GM23338 (cell line): ENCODE data around the gene SELENOV. TPM values are rescaled to one million over a fixed set of nuclear protein-coding genes. Genes with fewer than 3 reads are reported as not detected.

ENCODE experiments used
- ATAC-seq: fragments of 200-7000 bp; cut with Tn5 transposase; 3 replicates; pipeline ENCODE4 v1.9.1; 2020
- DNase-seq: peaks from one replicate; pipeline ENCODE4 v3.0.0-alpha.2; 2015; ENCODE audit warnings: low spot score
- H2AFZ ChIP-seq: fragments of 200-600 bp; sonication (generic); 2 replicates; pipeline ENCODE4 v1.8.0; 2016; ENCODE audit warnings: antibody characterized with exemption, mild to moderate bottlenecking, moderate library complexity
- H3F3A ChIP-seq: fragments of 200-600 bp; sonication (generic); replicated peaks from 2 replicates; pipeline ENCODE4 v1.8.0; 2017; ENCODE audit warnings: antibody characterized with exemption, mixed run types, low read depth
- H3K27ac ChIP-seq: fragments of 200-600 bp; sonication (generic); 2 replicates; pipeline ENCODE4 v1.6.1; 2016; ENCODE audit warnings: low read depth
- H3K27me3 ChIP-seq: fragments of 200-600 bp; sonication (generic); 2 replicates; pipeline ENCODE4 v1.8.0; 2016; ENCODE audit warnings: mild to moderate bottlenecking, mixed run types, moderate library complexity; ENCODE audit not compliant: insufficient read depth
- H3K36me3 ChIP-seq: fragments of 200-600 bp; sonication (generic); 2 replicates; pipeline ENCODE4 v1.8.0; 2016; ENCODE audit warnings: mild to moderate bottlenecking; ENCODE audit not compliant: insufficient read depth
- H3K4me1 ChIP-seq: fragments of 200-600 bp; sonication (generic); 2 replicates; pipeline ENCODE4 v1.8.0; 2016; ENCODE audit warnings: mild to moderate bottlenecking, moderate library complexity; ENCODE audit not compliant: insufficient read depth
- H3K4me2 ChIP-seq: fragments of 200-600 bp; sonication (generic); 2 replicates; pipeline ENCODE4 v1.7.1; 2017; ENCODE audit warnings: mixed run types
- H3K4me3 ChIP-seq: fragments of 200-600 bp; sonication (generic); 2 replicates; pipeline ENCODE4 v1.6.1; 2016; ENCODE audit warnings: mixed run types
- H3K79me2 ChIP-seq: fragments of 200-600 bp; sonication (generic); replicated peaks from 2 replicates; pipeline ENCODE4 v1.8.0; 2017; ENCODE audit warnings: mild to moderate bottlenecking; ENCODE audit not compliant: insufficient read depth
- H3K9me2 ChIP-seq: fragments of 200-600 bp; sonication (generic); 2 replicates; pipeline ENCODE4 v1.8.0; 2017; ENCODE audit not compliant: insufficient read depth
- H4K20me1 ChIP-seq: fragments of 200-600 bp; sonication (generic); replicated peaks from 2 replicates; pipeline ENCODE4 v1.8.0; 2017; ENCODE audit warnings: mild to moderate bottlenecking; ENCODE audit not compliant: insufficient read depth
- H3K27ac Mint-ChIP-seq: 2 replicates; pipeline ENCODE4 v1.8.0; 2020; ENCODE audit warnings: inconsistent platforms, mild to moderate bottlenecking, moderate library complexity, mixed read lengths
- H3K27me3 Mint-ChIP-seq: 3 replicates; pipeline ENCODE4 v1.8.0; 2022; ENCODE audit warnings: low read depth, mild to moderate bottlenecking, moderate library complexity, mixed read lengths, inconsistent platforms; ENCODE audit not compliant: insufficient read depth, poor library complexity
- H3K36me3 Mint-ChIP-seq: 3 replicates; pipeline ENCODE4 v1.8.0; 2021; ENCODE audit warnings: low read depth, mild to moderate bottlenecking, inconsistent platforms, moderate library complexity, mixed read lengths
- H3K4me1 Mint-ChIP-seq: 3 replicates; pipeline ENCODE4 v1.8.0; 2020; ENCODE audit warnings: mild to moderate bottlenecking, inconsistent platforms, mixed read lengths
- H3K4me3 Mint-ChIP-seq: 3 replicates; pipeline ENCODE4 v1.8.0; 2021; ENCODE audit warnings: moderate library complexity, mild to moderate bottlenecking, inconsistent platforms, mixed read lengths
- H3K9me3 Mint-ChIP-seq: 3 replicates; pipeline ENCODE4 v1.8.0; 2020; ENCODE audit warnings: moderate library complexity, mild to moderate bottlenecking, inconsistent platforms, mixed read lengths
- CTCF ChIP-seq, 2 experiments: fragments of 200-600 bp in 1 of 2; sonication (generic) in 1 of 2; conservative IDR thresholded peaks; 2 replicates each; pipeline versions ENCODE4 v1.5.1 to v1.6.1; 2016 to 2017; ENCODE audit warnings: antibody characterized with exemption in 2 of 2, low read depth in 2 of 2, mild to moderate bottlenecking in 2 of 2, moderate library complexity in 1 of 2
- JUNB ChIP-seq: IDR thresholded peaks from one replicate; pipeline ENCODE4 v1.6.1; 2016; ENCODE audit warnings: antibody characterized with exemption; ENCODE audit not compliant: unreplicated experiment
- NANOG ChIP-seq: IDR thresholded peaks from 2 replicates; pipeline ENCODE4 v1.6.1; 2016; ENCODE audit warnings: antibody characterized with exemption, borderline replicate concordance
- STAT1 ChIP-seq: IDR thresholded peaks from one replicate; pipeline ENCODE4 v1.6.1; 2016; ENCODE audit warnings: antibody characterized with exemption; ENCODE audit not compliant: unreplicated experiment
- ZNF114 ChIP-seq: fragments of 250-450 bp; sonication (Bioruptor Pico); IDR thresholded peaks from 2 replicates; pipeline ENCODE4 v1.5.0; 2020; ENCODE audit warnings: mild to moderate bottlenecking, moderate library complexity
- ZNF462 ChIP-seq: fragments of 250-450 bp; sonication (Bioruptor Pico); IDR thresholded peaks from 2 replicates; pipeline ENCODE4 v1.5.0; 2020; ENCODE audit warnings: mild to moderate bottlenecking, moderate library complexity
- polyA plus RNA-seq: library from polyadenylated mRNA; unstranded; fragments of >200 nt; fragmentation: Nextera tagmentation; extraction: Ambion mirVana; gene quantifications from 2 replicates; pipeline ENCODE4 v1.2.1, GENCODE V29; 2016
- total RNA-seq: library from RNA; depleted of rRNA; stranded (reverse); fragments of >200 nt; shearing (Covaris generic); gene quantifications from 2 replicates; pipeline ENCODE4 v1.2.3, GENCODE V29; 2014

The SELENOV gene
- total and polyA plus RNA-seq, 2 experiments from 2014 or later = 8.0 to 8.7 TPM

- no peak for TF ChIP-seq ZNF462 (CRISPR knock-in tag)
- no peak for TF ChIP-seq ZNF114 (CRISPR knock-in tag)
- no peak for TF ChIP-seq CTCF (conservative IDR thresholded peaks at IDR 0.05; ENCODE audit: low read depth in 2 of 2)
- TF ChIP-seq JUNB = no peak
- no peak for TF ChIP-seq STAT1
- TF ChIP-seq NANOG = no peak
- H3K4me2 ChIP-seq = no peak overlapping the region
- Mint-ChIP-seq H3K4me3 (peak overlapping the region; percentile 53; the same call in 2 of the 3 replicates), H3K27me3 (peaks cover 9% of the 10 kb centered on the region), H3K4me1 (peaks cover 18% of the 10 kb centered on the region), H3K27ac (no peak overlapping the region), H3K36me3 (peaks cover 54% of the 10 kb centered on the region), H3K9me3 (no peaks in the 10 kb centered on the region)
- H3K36me3 ChIP-seq = peaks cover 17% of the 10 kb centered on the region; the same call in 1 of the 2 replicates
- DNase-seq (no peak), ATAC-seq (no peak)
- peaks cover 5% of the 10 kb centered on the region for H4K20me1 ChIP-seq
- peaks cover 12% of the 10 kb centered on the region for H3K4me1 ChIP-seq
- peaks cover 26% of the 10 kb centered on the region for H3K79me2 ChIP-seq
- no peak overlapping the region for H3K27ac ChIP-seq
- H3K4me3 ChIP-seq = no peak overlapping the region
- no peak overlapping the region for H2AFZ ChIP-seq
- H3F3A ChIP-seq = peaks cover 26% of the 10 kb centered on the region
- H3K9me2 ChIP-seq = no peaks in the 10 kb centered on the region
- H3K27me3 ChIP-seq = no peaks in the 10 kb centered on the region
These were observed 31.8 kb upstream of the SELENOV start for GRCh38 chr19:39483141-39483540.
